ENCODE data around the gene PDE4C. TPM values are rescaled to one million over a fixed set of nuclear protein-coding genes. Genes with fewer than 3 reads are reported as not detected.

The PDE4C gene
- total and polyA plus RNA-seq, 2 experiments from 2014 or later, result 0.10 to 0.43 TPM

- no peak for TF ChIP-seq CTCF (IDR thresholded peaks at IDR 0.05; ENCODE audit: poor library complexity)
- TF ChIP-seq EZH2 (IDR thresholded peaks at IDR 0.05; ENCODE audit: borderline replicate concordance), result no peak
- no peak for TF ChIP-seq EZH2phosphoT487 (IDR thresholded peaks at IDR 0.05; ENCODE audit: low read depth, severe bottlenecking, unreplicated experiment)
- H3K36me3 ChIP-seq (replicated peaks; ENCODE audit: insufficient read depth, low read depth), result no peaks in the 10 kb centered on the region
- no peak overlapping the region for H2AFZ ChIP-seq
- H3K4me1 ChIP-seq (ENCODE audit: insufficient read depth), result peaks cover 10% of the 10 kb centered on the region
- H3K27me3 ChIP-seq, result no peaks in the 10 kb centered on the region
- peak overlapping the region; percentile 96 for H3K27ac ChIP-seq
- WGBS (ENCODE audit: low lambda C conversion rate, missing lambda C conversion rate), result 91% methylated on average over 12 of the region's 12 CpGs
- H3K9me3 ChIP-seq (ENCODE audit: low read depth), result no peaks in the 10 kb centered on the region
- H3K4me2 ChIP-seq, result peak overlapping the region; percentile 92
- H4K20me1 ChIP-seq (ENCODE audit: insufficient read depth, poor library complexity, severe bottlenecking), result no peaks in the 10 kb centered on the region
- H3K9me2 ChIP-seq (replicated peaks; ENCODE audit: insufficient read depth), result no peaks in the 10 kb centered on the region
- no peaks in the 10 kb centered on the region for H3K79me2 ChIP-seq
- peak; percentile 2 for DNase-seq (ENCODE audit: low spot score)
- H3K4me3 ChIP-seq, result no peak overlapping the region
Observed at GRCh38 chr19:18206018-18206417, 20.2 kb downstream of the PDE4C start.

GRCh38 chr19:18205200-18205892 is 20.9 kb downstream of the PDE4C start:
- Histone ChIP-seq H2AFZ (peak overlapping the region; percentile 23), H3K79me2 (no peaks in the 10 kb centered on the region), H3K4me2 (peak overlapping the region; percentile 92), H3K4me3 (peak overlapping the region; percentile 52), H3K9me2 (replicated peaks; ENCODE audit: insufficient read depth) (no peaks in the 10 kb centered on the region), H3K4me1 (ENCODE audit: insufficient read depth) (peaks cover 10% of the 10 kb centered on the region), H3K9me3 (ENCODE audit: low read depth) (no peaks in the 10 kb centered on the region), H3K27me3 (no peaks in the 10 kb centered on the region), H3K36me3 (replicated peaks; ENCODE audit: insufficient read depth, low read depth) (no peaks in the 10 kb centered on the region), H3K27ac (peak overlapping the region; percentile 96), H4K20me1 (ENCODE audit: insufficient read depth, poor library complexity, severe bottlenecking) (no peaks in the 10 kb centered on the region)
- peak; percentile 84 for DNase-seq (ENCODE audit: low spot score)
- no peak for TF ChIP-seq EZH2 (IDR thresholded peaks at IDR 0.05; ENCODE audit: borderline replicate concordance)
- no peak for TF ChIP-seq CTCF (IDR thresholded peaks at IDR 0.05; ENCODE audit: poor library complexity)
- no peak for TF ChIP-seq EZH2phosphoT487 (IDR thresholded peaks at IDR 0.05; ENCODE audit: low read depth, severe bottlenecking, unreplicated experiment)
- WGBS (ENCODE audit: low lambda C conversion rate, missing lambda C conversion rate), result 25% methylated on average over 24 of the region's 36 CpGs

- Histone ChIP-seq H3K4me3 (peak overlapping the region; percentile 52), H3K4me2 (peak overlapping the region; percentile 92), H4K20me1 (ENCODE audit: insufficient read depth, poor library complexity, severe bottlenecking) (no peaks in the 10 kb centered on the region), H3K36me3 (replicated peaks; ENCODE audit: insufficient read depth, low read depth) (no peaks in the 10 kb centered on the region), H3K9me2 (replicated peaks; ENCODE audit: insufficient read depth) (no peaks in the 10 kb centered on the region), H3K9me3 (ENCODE audit: low read depth) (no peaks in the 10 kb centered on the region), H3K79me2 (no peaks in the 10 kb centered on the region), H2AFZ (peak overlapping the region; percentile 23), H3K4me1 (ENCODE audit: insufficient read depth) (peaks cover 10% of the 10 kb centered on the region), H3K27me3 (no peaks in the 10 kb centered on the region), H3K27ac (peak overlapping the region; percentile 96)
- WGBS (ENCODE audit: low lambda C conversion rate, missing lambda C conversion rate), result under 1% methylated on average over 22 of the region's 22 CpGs
- TF ChIP-seq EZH2phosphoT487 (IDR thresholded peaks at IDR 0.05; ENCODE audit: low read depth, severe bottlenecking, unreplicated experiment), result no peak
- DNase-seq (ENCODE audit: low spot score), result peak; percentile 87
Observed at GRCh38 chr19:18204394-18205199, 21.6 kb downstream of the PDE4C start.

Measured in hepatocyte (in vitro differentiated cells).